Kidney (tissue), 14 donors: Measurements from ENCODE around the gene OR10H1. TPM values are rescaled to one million over a fixed set of nuclear protein-coding genes. Genes with fewer than 3 reads are reported as not detected.
"Not testable (repeated sequence)": the region's sequence is repeated elsewhere in the genome, so short reads cannot be mapped to it uniquely, and the experiment has no call there.

Experiments used
- DNase-seq, 5 donors: peaks; one replicate each; pipeline ENCODE4 v3.0.0-alpha.2; 2013 to 2020
- FAIRE-seq: peaks from 2 replicates; lab custom pipeline; 2012; peaks lifted over from hg19 to GRCh38; lab: Jason Lieb, UNC
- H3K27ac ChIP-seq, 2 donors: one replicate each; pipeline ENCODE4 v1.7.0; 2013; ENCODE audit warnings: low read depth in 2 of 2, low read length in 2 of 2, inconsistent platforms in 1 of 2
- H3K27me3 ChIP-seq: one replicate; pipeline ENCODE4 v1.7.1; 2013; ENCODE audit warnings: low read length, inconsistent platforms; ENCODE audit not compliant: control insufficient read depth, insufficient read depth
- H3K36me3 ChIP-seq, 3 donors: one replicate each; pipeline versions ENCODE4 v1.7.0 to v1.7.1; 2013; ENCODE audit warnings: low read length in 3 of 3, control low read depth in 1 of 3, inconsistent platforms in 1 of 3; ENCODE audit not compliant: insufficient read depth in 3 of 3, control insufficient read depth in 2 of 3
- H3K4me1 ChIP-seq, 3 donors: one replicate each; pipeline versions ENCODE4 v1.7.0 to v1.7.1; 2013; ENCODE audit warnings: low read length in 3 of 3, inconsistent platforms in 1 of 3, low read depth in 1 of 3; ENCODE audit not compliant: control insufficient read depth in 2 of 3, insufficient read depth in 2 of 3
- H3K4me3 ChIP-seq, 3 donors: one replicate each; pipeline versions ENCODE4 v1.7.0 to v1.8.1; 2013; ENCODE audit warnings: low read length in 3 of 3, control low read depth in 1 of 3, inconsistent platforms in 1 of 3
- H3K9ac ChIP-seq, 3 donors: one replicate each; pipeline versions ENCODE4 v1.7.0 to v1.7.1; 2013; ENCODE audit warnings: low read length in 3 of 3, control low read depth in 1 of 3, inconsistent platforms in 1 of 3
- H3K9me3 ChIP-seq, 3 donors: one replicate each; pipeline versions ENCODE4 v1.7.0 to v1.7.1; 2013; ENCODE audit warnings: low read length in 3 of 3, control low read depth in 1 of 3, inconsistent platforms in 1 of 3; ENCODE audit not compliant: control insufficient read depth in 2 of 3, insufficient read depth in 1 of 3
- CTCF ChIP-seq: IDR thresholded peaks from 3 replicates; pipeline ENCODE4 v1.5.1; 2012; ENCODE audit warnings: mild to moderate bottlenecking, moderate library complexity, borderline replicate concordance; ENCODE audit not compliant: insufficient read depth; ENCODE audit errors: extremely low read depth
- intact Hi-C: fragments of 100-400 bp; cut with DNase I; formaldehyde crosslinking; loops from one replicate; pipeline ENCODE4 v1.11.1; 2022
- polyA plus RNA-seq: library from polyadenylated mRNA; stranded (reverse); fragments of 350-450 nt; fragmentation: Illumina TruSeq; extraction: RNeasy Lipid Tissue Mini Kit (QIAGEN cat#74804); gene quantifications from one replicate; pipeline ENCODE4 v1.2.3, GENCODE V29; 2014; ENCODE audit warnings: low read depth, low replicate concordance; ENCODE audit not compliant: insufficient read depth
- total RNA-seq: library from RNA; stranded (reverse); fragmentation: NEBNext Ultra II Directional; extraction: Animal tissue kit (Norgen Biotek cat#: 25700); gene quantifications from one replicate; pipeline ENCODE4 v1.2.1, GENCODE V29; 2021
- donor health status: control.
- donor health status: control.
- donor health status: control.
- donor health status: control.
- donor health status: control.
- donor health status: DM: yes; HTN: yes; CAD: no.
- donor health status: Normal renal cell carcinoma (clear cell type).

The OR10H1 gene
- total and polyA plus RNA-seq, 2 donors from 2014 or later = 0.09 TPM; not detected in 1

DNA sequence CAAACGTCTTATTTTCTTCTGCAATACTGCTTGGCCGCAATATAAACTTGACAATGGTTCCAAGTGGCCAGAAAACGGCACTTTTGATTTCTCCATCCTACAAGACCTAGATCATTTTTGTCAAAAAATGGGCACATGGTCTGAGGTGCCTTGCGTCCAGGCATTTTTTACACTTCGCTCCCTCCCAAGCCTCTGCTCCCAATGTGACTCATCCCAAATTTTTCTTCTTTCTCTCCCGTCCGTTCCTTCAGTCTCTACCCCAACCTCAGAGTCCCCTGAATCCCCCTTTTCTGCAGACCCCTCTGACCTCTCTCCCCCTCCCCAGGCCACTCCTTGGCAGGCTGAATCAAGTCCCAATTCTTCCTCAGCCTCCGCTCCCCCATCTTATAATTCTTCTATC lies 14.3 kb upstream of the OR10H1 start:
- FAIRE-seq (no peak), DNase-seq (no peak)
- Histone ChIP-seq H3K4me1 (no peaks in the 10 kb centered on the region), H3K9ac (no peak overlapping the region), H3K4me3 (no peak overlapping the region), H3K36me3 (no peaks in the 10 kb centered on the region), H3K27me3 (no peaks in the 10 kb centered on the region), H3K9me3 (no peaks in the 10 kb centered on the region), H3K27ac (no peak overlapping the region)
- intact Hi-C loops = no loop called here
- TF ChIP-seq CTCF = no peak

- H3K4me1 ChIP-seq = no peaks in the 10 kb centered on the region
- H3K27me3 ChIP-seq = no peaks in the 10 kb centered on the region
- DNase-seq = no peak
- no peak for TF ChIP-seq CTCF
- intact Hi-C loops = no loop called here
- H3K9me3 ChIP-seq = no peaks in the 10 kb centered on the region
- H3K4me3 ChIP-seq = no peak overlapping the region
- no peak overlapping the region for H3K9ac ChIP-seq
- H3K27ac ChIP-seq = no peak overlapping the region
- no peak for FAIRE-seq
- no peaks in the 10 kb centered on the region for H3K36me3 ChIP-seq
Measured at GRCh38 chr19:15829306-15829698, 13.8 kb upstream of the OR10H1 start.

DNA sequence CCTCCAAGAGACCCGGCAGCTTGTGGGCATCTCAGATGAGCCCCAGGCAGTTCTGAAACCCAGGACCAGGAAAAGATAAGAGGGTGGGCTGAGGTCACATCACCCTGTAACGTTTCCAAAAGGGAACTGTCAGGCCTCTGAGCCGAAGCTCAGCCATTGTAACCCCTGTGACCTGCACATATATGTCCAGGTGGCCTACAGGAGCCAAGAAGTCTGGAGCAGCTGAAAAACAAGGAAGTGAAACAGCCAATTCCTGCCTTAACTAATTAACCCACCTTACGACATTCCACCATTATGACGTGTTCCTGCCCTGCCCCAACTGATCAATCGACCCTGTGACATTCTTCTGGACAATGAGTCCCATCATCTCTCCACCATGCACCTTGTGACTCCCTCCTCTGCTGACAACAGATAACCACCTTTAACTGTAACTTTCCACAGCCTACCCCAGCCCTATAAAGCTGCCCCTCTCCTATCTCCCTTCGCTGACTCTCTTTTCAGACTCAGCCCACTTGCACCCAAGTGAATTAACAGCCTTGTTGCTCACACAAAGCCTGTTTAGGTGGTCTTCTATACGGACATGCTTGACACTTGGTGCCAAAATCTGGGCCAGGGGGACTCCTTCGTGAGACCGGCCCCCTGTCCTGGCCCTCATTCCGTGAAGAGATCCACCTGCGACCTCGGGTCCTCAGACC lies 13.3 kb upstream of the OR10H1 start:
- FAIRE-seq, H3K4me3 ChIP-seq, H3K9ac ChIP-seq, H3K4me1 ChIP-seq, intact Hi-C loops, H3K27me3 ChIP-seq, H3K27ac ChIP-seq, H3K36me3 ChIP-seq, H3K9me3 ChIP-seq: not testable (repeated sequence)
- peak in 1 of 5 donors; percentile 4 for DNase-seq

DNA sequence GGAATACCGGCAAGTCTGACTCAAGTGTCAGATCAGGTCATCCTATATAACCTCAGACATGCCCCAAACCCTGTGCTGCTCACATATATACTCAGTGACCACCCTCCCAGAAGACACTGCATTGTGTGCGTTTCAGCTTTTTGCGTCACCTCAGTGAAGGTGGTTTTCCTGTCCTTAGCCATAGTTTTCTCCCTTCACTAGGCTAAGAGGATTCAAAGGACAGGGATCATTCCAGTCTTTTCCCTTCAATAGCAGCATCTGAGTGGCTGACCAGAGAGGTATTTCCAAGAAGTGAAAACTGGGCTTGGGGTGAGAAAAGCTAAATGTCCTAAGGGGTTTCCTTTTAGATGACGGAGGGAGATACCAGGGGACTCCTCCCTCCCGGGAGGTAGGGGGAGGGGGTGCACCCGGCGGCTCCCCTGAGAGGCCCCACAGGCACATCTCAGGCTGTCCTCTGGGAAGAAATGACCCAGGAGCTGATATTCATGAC lies 12.7 kb upstream of the OR10H1 start:
- Histone ChIP-seq H3K4me1 (no peaks in the 10 kb centered on the region), H3K36me3 (no peaks in the 10 kb centered on the region), H3K9ac (no peak overlapping the region), H3K27ac (no peak overlapping the region), H3K9me3 (no peaks in the 10 kb centered on the region), H3K4me3 (no peak overlapping the region), H3K27me3 (no peaks in the 10 kb centered on the region)
- DNase-seq = peak in 1 of 5 donors; percentile 2
- FAIRE-seq = no peak
- intact Hi-C loops = no loop called here
- TF ChIP-seq CTCF = no peak
